ENCODE results near the gene DCAF17.

Gene DCAF17, protein sequence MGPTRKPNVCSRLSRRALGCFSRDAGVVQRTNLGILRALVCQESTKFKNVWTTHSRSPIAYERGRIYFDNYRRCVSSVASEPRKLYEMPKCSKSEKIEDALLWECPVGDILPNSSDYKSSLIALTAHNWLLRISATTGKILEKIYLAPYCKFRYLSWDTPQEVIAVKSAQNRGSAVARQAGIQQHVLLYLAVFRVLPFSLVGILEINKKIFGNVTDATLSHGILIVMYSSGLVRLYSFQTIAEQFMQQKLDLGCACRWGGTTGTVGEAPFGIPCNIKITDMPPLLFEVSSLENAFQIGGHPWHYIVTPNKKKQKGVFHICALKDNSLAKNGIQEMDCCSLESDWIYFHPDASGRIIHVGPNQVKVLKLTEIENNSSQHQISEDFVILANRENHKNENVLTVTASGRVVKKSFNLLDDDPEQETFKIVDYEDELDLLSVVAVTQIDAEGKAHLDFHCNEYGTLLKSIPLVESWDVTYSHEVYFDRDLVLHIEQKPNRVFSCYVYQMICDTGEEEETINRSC

DNA sequence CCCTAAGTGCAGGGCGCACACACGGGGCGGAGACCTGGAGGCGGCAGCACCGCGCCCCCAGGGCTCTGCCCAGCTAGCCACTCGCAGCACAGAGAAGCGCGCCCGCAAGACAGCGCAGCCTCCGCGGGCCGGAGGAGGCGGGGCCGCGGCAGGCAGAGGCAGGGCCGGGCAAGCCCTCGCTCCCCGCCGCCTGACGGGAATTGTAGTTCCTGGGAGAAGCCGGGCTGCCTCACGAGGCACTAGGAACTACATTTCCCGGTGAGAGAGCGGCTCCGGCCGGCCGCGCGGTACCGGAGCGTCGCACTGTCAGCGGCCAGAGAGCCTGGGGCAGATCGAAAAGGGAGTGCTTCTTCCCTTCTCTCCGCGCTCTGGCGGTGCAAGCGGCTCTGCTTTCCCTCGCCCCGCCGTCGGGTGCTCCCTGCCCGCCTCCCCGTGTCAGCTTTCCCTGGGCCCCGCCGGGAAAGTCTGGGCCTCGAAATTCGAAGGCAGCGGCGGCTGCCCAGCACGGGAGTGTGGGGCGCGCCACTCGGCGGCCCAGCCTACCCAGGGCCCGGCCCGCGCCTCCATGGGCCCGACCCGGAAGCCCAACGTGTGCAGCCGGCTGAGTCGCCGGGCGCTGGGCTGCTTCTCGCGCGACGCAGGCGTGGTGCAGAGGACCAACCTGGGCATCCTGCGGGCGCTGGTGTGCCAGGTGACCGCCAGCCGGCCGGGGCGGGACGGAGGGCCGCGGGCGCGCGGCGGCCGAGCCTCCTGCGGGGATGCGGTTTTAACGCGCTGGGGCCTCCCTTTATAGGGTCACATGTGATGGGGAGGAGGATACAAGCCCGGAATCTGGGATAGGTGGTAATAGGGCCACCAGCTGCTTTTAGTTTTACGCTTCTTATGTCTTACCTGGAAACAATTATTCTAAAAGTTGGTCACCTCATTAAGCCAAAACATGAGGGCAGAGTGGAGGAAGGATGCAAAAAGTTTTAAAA, at the start of gene DCAF17:
TSS of gene DCAF17 (plus strand) at position 214 of the 977 bp plus-strand sequence. CDS start at position 566, 352 bp downstream.
- peak; percentile 92 for DNase-seq

DNA sequence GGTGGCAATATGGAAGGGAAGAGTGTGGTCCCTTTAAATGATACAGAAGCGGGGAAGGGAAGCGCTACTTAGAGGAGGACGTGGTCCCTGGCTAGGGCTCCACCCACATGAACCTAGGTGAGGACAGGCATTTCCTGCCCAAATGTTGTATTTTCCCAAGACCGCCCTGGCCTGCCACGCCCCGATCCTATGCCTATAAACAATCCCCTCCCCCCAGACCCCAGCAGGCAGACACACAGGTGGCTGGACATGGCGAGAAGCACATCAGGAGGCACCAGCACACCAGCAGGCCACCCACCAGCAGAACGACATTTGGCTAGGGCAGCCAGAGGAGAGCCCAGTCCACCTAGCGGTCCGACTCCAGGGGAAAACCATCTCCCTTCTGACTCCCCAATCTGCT, 47.4 kb upstream of the DCAF17 start:
- DNase-seq: no peak

DNA sequence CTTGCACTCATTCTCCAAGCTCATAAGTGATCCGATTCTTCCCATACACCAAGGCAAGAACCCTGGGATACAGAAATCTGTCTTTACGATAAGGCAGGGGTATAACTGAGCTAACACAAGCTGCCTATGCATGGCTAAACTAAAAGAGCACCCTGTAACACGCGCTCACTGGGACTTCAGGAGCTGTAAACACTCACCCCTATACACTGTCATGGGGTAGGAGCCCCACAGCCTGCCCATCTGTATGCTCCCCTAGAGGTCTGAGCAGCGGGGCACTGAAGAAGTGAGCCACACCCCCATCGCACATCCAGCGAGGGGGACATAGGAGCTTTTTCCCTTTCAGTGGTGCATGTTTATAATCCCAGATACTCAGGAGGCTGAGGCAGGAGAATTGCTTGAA, 47.0 kb upstream of the DCAF17 start:
- DNase-seq: no peak

DNA sequence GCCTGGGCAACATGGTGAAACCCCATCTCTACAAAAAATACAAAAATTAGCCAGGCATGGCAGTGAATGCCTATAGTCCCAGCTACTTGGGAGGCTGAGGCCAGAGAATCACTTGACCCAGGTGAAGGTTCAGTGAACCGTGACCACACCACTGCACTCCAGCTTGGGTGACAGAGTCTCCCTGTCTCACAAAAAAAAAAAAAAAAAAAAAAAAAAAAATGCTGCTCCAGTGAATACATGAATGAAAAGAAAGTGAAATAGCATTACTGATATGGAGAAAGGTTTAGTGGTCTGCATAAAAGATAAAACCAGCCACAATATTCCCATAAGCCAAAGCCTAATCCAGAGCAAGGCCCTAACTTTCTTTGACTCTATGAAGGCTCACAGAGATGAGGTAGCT, 44.7 kb upstream of the DCAF17 start:
- no peak for DNase-seq

DNA sequence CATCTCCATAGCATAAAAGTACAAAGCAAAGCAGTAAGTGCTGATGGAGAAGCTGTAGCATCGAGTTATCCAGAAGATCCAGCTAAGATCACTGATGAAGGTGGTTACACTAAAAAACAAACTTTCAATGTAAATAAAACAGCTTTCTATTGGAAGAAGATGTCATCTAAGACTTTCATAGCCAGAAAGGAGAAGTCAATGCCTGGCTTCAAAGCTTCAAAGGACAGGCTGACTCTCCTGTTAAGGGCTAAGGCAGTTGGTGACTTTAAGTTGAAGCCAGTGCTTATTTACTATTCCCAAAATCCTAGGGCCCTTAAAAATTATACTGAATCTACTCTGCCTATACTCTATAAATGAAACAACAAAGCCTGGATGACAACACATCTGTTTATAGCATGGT, 44.2 kb upstream of the DCAF17 start:
- DNase-seq: no peak

DNA sequence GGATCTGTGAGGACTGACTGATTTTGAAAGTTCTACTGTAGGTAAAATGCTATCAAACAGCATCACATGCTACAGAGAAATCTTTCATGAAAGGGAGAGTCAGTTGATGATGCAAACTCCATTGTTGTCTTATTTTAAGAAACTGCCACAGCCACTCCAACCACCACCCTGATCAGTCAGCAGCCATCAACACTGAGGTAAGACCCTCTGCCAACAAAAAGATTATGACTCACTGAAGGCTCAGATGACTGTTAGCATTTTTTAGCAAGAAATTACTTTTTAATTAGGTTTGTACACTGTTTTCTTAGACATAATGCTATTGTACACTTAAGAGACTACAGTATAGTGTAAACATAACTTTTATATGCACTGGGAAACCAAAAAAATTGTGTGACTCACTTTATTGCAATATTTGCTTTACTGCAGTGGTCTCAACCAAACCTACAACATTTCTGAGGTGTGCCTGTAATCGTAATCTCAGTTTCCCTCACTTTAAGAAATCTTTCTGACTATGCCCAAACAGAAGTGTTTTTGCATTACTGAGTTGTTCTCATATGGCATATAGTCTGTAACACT, 43.0 kb upstream of the DCAF17 start:
- no peak for DNase-seq

DNA sequence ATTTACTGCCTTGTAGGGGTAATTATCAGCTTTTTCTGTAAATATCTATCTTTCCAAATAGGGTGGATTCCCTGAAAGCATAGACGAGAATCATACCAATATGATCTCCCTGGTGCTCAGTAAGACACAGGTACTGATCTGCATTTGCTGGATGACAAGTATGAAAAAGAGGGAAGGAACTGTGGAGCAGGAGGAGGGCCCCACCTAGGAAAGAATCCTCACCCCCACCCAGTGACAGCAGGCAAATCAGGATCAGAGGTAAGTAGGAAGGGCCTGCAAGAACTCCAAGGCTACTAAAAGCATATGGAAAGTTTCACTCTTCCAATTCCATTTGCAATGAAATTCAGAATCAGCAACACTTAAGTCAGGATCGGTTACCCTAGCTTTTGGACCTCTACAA, 42.5 kb upstream of the DCAF17 start:
- DNase-seq: no peak

DNA sequence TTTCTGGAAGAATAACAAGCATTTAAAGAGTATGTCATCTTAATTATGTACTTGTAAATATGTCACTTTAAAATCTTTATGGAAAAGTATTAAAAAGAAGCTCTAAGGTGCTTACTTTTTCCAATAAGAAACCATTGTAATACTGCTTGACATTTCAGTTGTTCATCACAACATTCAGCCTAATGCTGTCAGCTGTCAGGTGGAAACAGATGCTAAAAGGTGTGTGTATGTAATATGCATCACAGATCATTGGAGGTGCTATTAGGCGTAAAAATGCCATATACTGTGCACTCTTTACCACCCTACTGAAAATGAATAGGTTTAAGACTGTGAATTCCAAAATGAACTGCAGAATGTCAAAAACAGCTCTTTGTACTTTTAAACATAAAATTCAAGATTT, 40.5 kb upstream of the DCAF17 start:
- DNase-seq: no peak

DNA sequence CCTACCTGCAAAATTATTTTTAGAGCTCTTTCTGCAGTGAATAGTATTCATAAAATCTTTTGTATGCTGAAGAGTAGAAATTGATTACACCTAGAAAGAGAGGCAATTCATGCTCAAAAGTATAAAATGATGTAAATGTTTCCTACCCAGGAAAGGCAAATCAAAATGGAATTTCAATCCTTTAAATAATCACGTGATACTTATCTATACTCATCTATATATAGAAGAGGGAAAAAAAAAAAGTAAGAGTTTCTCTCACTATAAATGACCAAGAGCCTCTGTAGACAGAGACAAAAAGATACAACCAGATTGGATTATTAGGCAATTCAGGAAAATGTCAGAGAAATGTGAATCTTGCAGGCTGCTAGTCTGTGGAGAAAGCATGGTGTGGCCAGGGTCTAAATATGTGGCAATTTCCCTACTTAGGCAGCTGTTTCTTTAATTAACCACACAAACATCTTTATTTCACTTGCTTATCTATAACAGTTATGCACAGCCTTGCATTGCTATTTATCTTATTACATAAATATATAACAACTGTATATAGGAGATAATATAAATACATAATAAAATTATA, 39.8 kb upstream of the DCAF17 start:
- no peak for DNase-seq

DNA sequence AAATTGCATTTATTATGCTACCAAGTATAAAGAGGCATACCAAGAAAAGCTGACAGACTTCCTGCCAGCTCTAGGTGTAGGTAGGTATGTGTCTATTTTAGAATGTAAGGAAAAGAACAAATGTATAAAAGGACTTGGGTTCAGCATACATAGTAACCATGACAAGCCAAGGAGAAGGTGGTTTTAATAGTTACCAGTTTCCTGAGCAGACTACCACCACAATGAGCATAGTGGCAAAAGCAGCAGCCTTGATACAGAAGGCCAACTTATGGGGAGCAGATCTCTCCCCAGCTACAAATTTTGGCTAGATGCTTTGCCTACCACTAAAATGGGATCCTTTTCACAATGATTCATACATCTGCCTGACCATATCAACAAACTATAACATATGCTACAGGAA, 34.7 kb upstream of the DCAF17 start:
- no peak for DNase-seq

DNA sequence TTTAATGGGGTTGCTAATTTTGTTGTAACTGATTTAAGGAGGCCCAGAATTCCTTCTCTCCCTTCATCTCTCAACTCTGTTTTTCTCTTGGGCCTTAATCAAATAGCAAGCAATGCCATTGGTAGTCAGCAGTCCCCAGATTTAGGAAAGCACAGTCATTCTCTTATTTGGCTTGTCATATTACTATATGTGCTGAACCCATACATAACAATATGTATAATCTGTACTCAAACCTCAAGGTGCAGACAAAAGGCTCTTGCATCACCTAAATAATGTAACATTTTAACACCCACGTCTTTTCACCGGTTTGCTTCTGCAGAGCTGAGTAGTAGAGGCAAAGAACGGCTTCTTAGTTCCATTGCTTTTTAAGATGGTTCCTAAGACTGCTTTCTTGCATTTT, 33.6 kb upstream of the DCAF17 start:
- DNase-seq: no peak

DNA sequence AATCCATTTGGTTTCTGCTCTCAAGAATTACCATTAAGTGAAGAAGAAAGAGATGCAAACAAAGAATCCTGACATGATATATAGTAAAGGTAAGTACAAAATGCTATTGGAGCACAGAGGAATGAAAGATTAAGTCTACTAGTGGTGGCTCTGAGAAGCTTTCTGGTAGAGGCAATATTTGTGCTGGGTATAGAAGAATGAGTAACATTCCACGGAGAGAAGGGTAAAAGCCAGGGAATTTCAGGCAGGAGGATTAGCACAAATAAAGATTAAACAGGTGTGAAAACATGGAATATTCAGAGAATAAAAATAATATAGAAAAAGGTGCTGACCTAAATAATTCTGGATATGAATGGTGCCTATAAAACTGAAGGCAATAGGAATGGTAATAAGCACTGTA, 32.1 kb upstream of the DCAF17 start:
- no peak for DNase-seq

DNA sequence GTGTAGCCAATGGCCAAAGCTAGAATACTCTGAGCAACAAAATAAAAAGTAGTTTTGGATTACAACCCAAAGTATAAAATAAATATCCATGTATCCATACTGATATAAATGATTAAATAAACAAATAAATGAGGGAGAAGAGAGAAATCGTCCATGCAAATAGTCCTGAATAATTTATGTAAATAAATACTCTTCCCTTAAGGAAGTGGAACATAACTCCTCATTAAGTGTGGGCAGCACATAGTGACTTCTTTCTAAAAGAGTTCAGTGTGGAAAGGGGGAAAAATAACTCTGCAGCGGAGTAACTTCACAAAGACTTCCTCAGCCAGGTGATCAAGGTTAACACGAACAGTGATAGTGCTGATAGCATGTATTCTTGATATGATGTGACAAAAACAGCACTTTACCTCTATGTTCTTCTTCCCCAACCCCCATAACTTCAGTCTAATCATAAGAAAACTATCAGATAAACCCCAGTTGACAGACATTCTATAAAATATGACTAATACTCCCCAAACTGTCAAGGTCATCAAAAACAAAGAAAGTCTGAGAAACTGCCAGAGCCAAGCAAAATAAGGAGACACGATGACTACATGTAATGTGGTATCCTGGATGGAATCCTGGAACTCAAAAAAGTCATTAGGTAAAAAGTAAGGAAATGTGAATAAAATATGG, 31.0 kb upstream of the DCAF17 start:
- DNase-seq: no peak

DNA sequence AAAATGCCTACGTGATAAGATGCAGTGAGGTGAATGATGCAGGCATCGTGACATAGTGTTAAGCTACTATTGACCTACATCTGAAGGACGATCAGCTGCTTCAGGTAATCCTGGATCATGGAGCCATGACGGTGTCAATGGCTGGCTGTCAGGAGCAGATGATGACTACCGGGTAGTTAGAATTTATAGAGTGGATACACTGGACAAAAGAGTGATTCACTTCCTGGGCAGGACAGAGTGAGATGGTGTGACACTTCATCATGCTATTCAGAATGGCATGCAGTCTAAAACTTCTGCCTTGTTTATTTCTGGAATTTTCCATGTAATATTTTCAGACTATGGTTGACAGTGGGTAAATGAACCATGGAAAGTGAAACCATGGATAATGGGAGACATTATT, 29.8 kb upstream of the DCAF17 start:
- DNase-seq: no peak

DNA sequence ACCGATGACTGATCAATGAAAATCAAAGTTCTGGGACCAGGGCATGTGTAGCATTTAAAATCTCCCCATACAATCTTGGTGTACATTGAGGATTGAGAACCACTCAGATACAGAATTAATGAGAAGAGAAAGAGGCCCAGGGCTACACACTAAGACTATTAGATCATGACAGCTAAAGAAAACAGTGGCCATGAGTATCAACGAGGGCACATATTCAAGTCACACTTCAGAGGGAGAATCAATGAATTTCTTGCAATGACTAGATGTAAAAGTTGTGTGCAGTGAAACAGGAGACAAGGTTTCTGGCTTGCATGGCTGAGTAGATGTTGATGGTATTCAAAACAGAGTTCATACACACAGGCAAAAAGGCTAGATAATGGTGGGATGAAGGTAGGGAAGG, 29.3 kb upstream of the DCAF17 start:
- DNase-seq: no peak

DNA sequence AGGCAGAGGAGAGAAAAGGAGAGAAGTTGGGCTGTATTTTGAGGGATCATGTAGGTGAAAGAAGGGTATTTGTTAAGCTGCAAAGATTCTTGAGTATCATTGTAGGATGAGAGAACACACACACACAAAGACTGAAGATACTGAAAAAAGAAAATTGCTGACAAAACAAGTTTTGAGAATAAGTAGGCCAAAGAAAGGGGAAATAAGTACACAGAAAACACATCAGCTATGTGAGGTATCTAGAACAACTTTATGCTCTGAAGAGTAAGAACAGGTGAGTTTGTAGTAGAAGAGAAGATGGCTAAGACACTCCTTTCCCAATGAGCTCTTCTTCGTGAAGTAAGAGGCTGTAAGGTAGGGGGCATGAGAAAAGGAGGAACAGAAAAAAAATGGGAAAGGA, 28.5 kb upstream of the DCAF17 start:
- DNase-seq: no peak

DNA sequence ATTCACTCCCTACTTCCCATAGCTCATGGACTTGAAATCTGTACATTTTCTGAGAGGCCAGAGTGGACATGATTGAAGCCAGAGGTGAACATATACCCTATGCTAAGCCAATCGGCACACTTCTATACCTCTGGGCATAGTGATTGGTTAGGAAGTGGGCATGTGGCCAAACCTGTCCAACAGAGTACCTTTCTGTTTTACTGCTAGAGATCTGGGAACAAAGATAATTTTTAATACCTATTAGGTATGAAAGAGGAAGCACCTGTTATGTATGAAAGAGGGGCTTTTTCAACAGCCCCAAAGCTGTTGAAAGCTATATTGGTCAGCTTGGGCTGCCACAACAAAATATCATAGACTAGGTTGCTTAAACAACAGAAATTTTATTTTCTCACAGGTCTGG, 28.0 kb upstream of the DCAF17 start:
- DNase-seq: no peak

DNA sequence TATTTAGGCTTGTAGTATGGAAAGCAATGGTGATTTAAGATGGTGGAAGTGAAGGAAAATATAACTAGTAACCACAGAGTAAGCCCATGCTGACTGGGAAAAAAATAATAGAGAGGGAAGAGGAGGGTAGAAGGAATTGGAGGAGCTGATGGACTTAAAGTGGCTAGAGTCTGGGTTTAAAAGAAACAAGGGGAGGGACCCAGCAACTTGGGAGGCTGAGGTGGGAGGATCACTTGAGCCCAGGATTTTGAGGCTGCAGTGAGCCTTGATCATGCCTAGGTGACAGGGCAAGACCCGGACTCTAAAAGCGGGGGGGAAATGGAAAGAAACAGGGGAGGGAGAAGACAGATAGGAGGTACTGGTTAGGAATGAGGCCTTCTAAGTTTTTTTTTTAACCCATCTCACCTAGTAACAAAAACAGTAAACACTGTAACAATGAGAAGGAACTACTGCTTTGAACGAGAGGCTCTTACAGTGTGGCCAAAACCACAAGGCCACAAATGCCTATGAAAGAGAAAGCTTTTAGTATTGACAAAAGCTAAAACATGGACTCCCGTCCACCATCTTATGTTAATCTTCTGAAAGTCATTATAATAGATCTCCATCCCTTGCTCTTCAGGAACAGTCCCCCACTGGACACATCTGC, 26.9 kb upstream of the DCAF17 start:
- DNase-seq: no peak

DNA sequence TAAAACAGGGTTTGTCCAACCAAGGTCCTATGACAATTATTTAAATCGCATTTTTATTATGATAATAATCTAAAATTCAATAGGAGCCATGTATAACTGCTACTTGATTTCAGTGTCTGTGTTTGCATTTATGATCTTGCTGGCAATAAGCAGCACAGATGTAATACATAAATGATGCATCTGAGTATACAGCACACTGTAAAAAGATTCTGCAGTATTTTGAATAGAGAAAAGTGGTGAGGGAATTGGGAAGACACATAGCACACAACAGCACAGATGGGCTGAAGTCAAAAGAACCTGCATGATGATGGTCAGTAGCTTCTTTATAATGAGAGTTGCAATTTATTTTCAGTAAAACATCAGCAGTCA, 26.4 kb upstream of the DCAF17 start:
- no peak for DNase-seq

DNA sequence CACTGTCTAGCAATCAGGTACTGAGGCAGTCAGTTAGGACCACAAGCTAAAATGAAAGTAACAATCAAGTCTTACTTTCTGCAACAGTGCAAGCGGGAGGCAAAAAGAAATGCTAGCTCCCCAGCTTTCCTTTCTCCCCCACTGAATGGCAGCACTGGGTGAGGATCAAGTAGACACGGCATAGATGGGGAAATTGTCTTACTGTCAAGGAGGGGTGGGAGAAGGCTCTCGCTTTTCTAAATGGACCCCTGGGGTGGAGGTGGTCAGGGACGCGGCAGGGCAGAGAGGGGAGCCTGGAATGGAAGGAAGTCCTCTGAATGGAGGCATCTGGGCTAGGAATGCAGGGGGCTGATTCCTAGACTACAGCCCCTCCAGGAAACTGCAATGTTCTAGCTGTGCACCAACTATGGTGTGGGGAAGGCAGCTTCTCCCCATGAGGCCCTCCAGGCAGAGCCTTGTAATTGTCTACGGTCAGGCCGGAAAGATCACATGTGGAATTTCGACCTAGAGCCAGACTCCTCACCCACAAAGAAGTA, 24.5 kb upstream of the DCAF17 start:
- no peak for DNase-seq

DNA sequence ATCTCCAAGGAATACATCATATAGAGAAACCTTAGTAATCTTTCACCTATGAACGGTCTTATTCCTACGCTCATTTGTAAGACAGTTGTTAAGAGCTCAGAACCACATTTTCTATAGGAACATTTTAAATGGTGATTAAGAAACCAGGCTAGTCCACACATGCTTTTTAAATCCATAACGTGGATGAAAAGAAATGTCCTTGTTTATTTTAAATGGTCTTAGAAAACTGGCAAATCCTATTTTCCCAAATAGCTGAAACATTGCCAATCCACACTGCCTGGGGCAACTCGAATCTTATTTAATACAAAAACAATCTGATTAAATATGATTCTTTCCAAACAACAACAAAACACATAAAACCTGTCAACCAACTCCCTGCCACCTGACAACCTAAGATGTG, 23.9 kb upstream of the DCAF17 start:
- no peak for DNase-seq

DNA sequence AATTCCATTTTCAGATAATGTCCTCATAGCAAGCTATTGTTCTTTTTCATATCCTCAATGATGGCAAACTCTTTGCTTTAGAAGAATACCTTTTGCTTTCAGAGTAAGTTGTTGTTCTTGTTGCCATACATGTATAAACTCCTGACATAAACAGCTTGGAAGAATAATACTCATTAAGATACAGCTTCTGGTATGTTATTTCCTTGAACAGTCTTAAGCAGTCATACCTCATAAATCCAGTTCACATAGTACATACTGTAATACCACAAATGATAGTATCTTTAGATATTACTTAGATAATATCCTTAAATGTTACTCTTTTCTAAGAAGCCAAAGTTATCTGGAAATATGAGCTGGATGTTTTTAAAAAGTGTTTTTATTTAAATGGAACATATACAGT, 23.4 kb upstream of the DCAF17 start:
- DNase-seq: no peak
